C4-2B (cell line): Measurements from ENCODE around the gene CABP7.

Experiments
- ZFX ChIP-seq: fragments of 450-650 bp; IDR thresholded peaks from 2 replicates; pipeline ENCODE4 v1.6.1; 2017
- TF ChIP-seq, protein P1 (sequence below): fragments of 450-650 bp; conservative IDR thresholded peaks from 2 replicates; pipeline ENCODE4 v1.5.1; 2017; ENCODE audit warnings: mild to moderate bottlenecking

DNA sequence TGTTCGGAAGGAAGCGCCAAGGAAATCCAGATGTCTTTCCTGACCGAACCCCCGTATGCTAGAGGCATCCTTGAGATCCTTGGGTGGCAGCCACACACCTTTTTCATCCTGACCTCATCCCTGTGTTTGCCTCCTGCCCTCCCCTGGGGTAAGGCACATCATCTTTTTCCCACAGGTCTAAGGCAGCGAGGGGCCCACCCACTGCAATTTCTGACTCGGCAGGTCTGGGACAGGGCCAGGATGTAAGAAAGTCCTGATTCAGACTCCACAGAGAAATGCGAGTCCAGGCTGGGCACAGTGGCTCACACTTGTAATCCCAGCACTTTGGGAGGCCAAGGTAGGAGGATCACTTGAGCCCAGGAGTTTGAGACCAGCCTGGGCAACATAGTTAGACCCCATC, 36.5 kb downstream of the CABP7 start:
- TF ChIP-seq, protein P1, sequence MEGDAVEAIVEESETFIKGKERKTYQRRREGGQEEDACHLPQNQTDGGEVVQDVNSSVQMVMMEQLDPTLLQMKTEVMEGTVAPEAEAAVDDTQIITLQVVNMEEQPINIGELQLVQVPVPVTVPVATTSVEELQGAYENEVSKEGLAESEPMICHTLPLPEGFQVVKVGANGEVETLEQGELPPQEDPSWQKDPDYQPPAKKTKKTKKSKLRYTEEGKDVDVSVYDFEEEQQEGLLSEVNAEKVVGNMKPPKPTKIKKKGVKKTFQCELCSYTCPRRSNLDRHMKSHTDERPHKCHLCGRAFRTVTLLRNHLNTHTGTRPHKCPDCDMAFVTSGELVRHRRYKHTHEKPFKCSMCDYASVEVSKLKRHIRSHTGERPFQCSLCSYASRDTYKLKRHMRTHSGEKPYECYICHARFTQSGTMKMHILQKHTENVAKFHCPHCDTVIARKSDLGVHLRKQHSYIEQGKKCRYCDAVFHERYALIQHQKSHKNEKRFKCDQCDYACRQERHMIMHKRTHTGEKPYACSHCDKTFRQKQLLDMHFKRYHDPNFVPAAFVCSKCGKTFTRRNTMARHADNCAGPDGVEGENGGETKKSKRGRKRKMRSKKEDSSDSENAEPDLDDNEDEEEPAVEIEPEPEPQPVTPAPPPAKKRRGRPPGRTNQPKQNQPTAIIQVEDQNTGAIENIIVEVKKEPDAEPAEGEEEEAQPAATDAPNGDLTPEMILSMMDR, result no peak
- TF ChIP-seq ZFX, result no peak
